Skeletal muscle satellite cell (primary cell): Measurements from ENCODE around the gene COQ8A.

Source experiments
- H3K27me3 ChIP-seq: 2 replicates; pipeline ENCODE4 v1.7.0; 2013; ENCODE audit warnings: low read length; ENCODE audit not compliant: control insufficient read depth, insufficient read depth
- H3K36me3 ChIP-seq: 2 replicates; pipeline ENCODE4 v1.7.0; 2013; ENCODE audit warnings: mild to moderate bottlenecking, control low read depth, low read length; ENCODE audit not compliant: insufficient read depth
- H3K4me1 ChIP-seq: 2 replicates; pipeline ENCODE4 v1.7.0; 2013; ENCODE audit warnings: low read length; ENCODE audit not compliant: control insufficient read depth, insufficient read depth
- H3K4me2 ChIP-seq: 2 replicates; pipeline ENCODE4 v1.7.0; 2013; ENCODE audit warnings: mild to moderate bottlenecking, low read length
- H3K4me3 ChIP-seq: 2 replicates; pipeline ENCODE4 v1.7.0; 2013; ENCODE audit warnings: low read length
- H3K9ac ChIP-seq: 2 replicates; pipeline ENCODE4 v1.7.0; 2013; ENCODE audit warnings: mild to moderate bottlenecking, low read depth, low read length, moderate library complexity
- H3K9me3 ChIP-seq: replicated peaks from 2 replicates; pipeline ENCODE4 v1.7.0; 2013; ENCODE audit warnings: mild to moderate bottlenecking, control low read depth, low read length

Gene COQ8A

GRCh38 chr1:226903819-226904716 is 36.0 kb upstream of the COQ8A start:
- no peaks in the 10 kb centered on the region for H3K9me3 ChIP-seq
- H3K4me3 ChIP-seq, result no peak overlapping the region
- no peak overlapping the region for H3K4me2 ChIP-seq
- no peaks in the 10 kb centered on the region for H3K36me3 ChIP-seq
- no peaks in the 10 kb centered on the region for H3K27me3 ChIP-seq
- peaks cover 6% of the 10 kb centered on the region for H3K4me1 ChIP-seq
- H3K9ac ChIP-seq, result no peak overlapping the region

GRCh38 chr1:226904772-226905171 is 35.3 kb upstream of the COQ8A start:
- Histone ChIP-seq H3K4me3 (no peak overlapping the region), H3K36me3 (no peaks in the 10 kb centered on the region), H3K27me3 (no peaks in the 10 kb centered on the region), H3K9me3 (no peaks in the 10 kb centered on the region), H3K9ac (no peak overlapping the region), H3K4me1 (peaks cover 6% of the 10 kb centered on the region), H3K4me2 (no peak overlapping the region)

DNA sequence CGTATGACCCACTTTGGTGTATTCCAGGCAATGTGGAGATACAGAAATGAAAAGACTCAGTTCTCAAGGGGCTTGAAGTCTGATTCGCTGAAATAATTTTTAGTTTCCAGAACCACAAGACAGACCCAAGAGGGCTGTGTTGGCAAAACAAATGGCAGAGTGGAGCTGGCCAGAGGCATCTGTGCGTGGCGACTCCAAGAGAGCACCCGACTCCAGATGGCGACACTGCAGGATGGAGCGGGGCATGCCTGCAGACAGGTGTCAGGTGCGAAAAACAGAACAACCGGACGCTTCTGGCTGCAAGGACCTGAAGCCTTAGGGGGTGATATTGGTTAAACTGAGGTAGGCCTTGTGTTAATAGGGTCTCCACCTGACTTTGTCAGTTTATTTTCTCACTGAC is 31.7 kb upstream of the COQ8A start:
- Histone ChIP-seq H3K36me3 (no peaks in the 10 kb centered on the region), H3K9ac (no peak overlapping the region), H3K4me2 (no peak overlapping the region)

GRCh38 chr1:226908913-226909312 is 31.2 kb upstream of the COQ8A start:
- no peaks in the 10 kb centered on the region for H3K27me3 ChIP-seq
- H3K4me2 ChIP-seq, result no peak overlapping the region
- H3K9me3 ChIP-seq, result no peaks in the 10 kb centered on the region
- no peaks in the 10 kb centered on the region for H3K36me3 ChIP-seq
- peaks cover 4% of the 10 kb centered on the region for H3K4me1 ChIP-seq
- no peak overlapping the region for H3K9ac ChIP-seq
- H3K4me3 ChIP-seq, result no peak overlapping the region

More for the DNA sequence above, 31.7 kb upstream of the COQ8A start:
- H3K9me3 ChIP-seq, result no peaks in the 10 kb centered on the region
- H3K27me3 ChIP-seq, result no peaks in the 10 kb centered on the region
- H3K4me1 ChIP-seq, result peaks cover 6% of the 10 kb centered on the region
- H3K4me3 ChIP-seq, result no peak overlapping the region

GRCh38 chr1:226912587-226913176 is 27.4 kb upstream of the COQ8A start:
- Histone ChIP-seq H3K36me3 (no peaks in the 10 kb centered on the region), H3K27me3 (no peaks in the 10 kb centered on the region), H3K4me1 (no peaks in the 10 kb centered on the region), H3K9ac (no peak overlapping the region), H3K4me3 (no peak overlapping the region), H3K4me2 (no peak overlapping the region), H3K9me3 (no peaks in the 10 kb centered on the region)

GRCh38 chr1:226915672-226915995 is 24.5 kb upstream of the COQ8A start:
- Histone ChIP-seq H3K4me1 (no peaks in the 10 kb centered on the region), H3K9me3 (no peaks in the 10 kb centered on the region), H3K9ac (no peak overlapping the region), H3K4me2 (no peak overlapping the region), H3K36me3 (no peaks in the 10 kb centered on the region), H3K4me3 (no peak overlapping the region), H3K27me3 (no peaks in the 10 kb centered on the region)

DNA sequence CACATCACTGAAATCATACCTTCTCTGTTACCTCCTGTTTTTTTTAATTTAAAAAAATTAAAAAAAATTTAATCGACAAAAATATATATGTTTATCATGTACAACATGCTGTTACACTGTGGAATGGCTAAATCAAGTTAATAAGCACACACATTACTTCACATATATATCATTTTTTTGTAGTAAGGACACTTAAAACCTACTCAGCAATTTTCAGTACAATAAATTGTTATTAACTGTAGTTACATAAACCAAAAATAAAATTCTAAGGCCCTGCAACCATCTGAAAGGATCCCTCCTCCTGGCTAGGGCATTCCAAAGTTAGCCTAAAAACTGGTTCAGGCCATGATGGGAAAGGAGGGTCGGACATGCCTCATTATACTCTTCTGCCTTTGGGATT is 23.6 kb upstream of the COQ8A start:
- no peak overlapping the region for H3K4me3 ChIP-seq
- no peaks in the 10 kb centered on the region for H3K27me3 ChIP-seq
- H3K9ac ChIP-seq, result no peak overlapping the region
- no peaks in the 10 kb centered on the region for H3K4me1 ChIP-seq
- H3K36me3 ChIP-seq, result no peaks in the 10 kb centered on the region
- no peaks in the 10 kb centered on the region for H3K9me3 ChIP-seq
- H3K4me2 ChIP-seq, result no peak overlapping the region

DNA sequence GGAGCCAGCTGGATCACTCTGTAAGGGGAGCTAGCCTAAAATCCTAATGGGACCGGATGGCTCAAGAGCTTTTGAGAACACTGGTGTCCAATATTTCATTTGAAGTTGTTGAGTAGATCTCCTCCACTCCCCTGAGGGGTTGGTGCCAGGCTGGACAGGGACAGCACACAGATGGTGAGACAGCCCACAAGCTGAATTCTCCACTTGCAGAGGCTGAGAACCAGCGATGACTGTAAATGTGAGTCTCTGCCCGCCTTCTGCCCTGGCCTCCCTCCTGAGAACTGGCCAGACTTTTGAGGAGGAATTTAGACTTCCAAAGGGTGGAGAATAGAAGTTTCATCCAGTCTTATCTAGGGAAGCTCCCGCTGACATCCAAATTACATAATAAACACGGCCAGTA is 20.5 kb upstream of the COQ8A start:
- no peaks in the 10 kb centered on the region for H3K4me1 ChIP-seq
- H3K4me3 ChIP-seq, result no peak overlapping the region
- H3K27me3 ChIP-seq, result no peaks in the 10 kb centered on the region
- no peaks in the 10 kb centered on the region for H3K36me3 ChIP-seq
- no peak overlapping the region for H3K9ac ChIP-seq
- no peak overlapping the region for H3K4me2 ChIP-seq
- H3K9me3 ChIP-seq, result no peaks in the 10 kb centered on the region

GRCh38 chr1:226919995-226920394 is 20.1 kb upstream of the COQ8A start:
- Histone ChIP-seq H3K9ac (no peak overlapping the region), H3K4me1 (no peaks in the 10 kb centered on the region), H3K9me3 (no peaks in the 10 kb centered on the region), H3K27me3 (no peaks in the 10 kb centered on the region), H3K4me2 (no peak overlapping the region), H3K36me3 (no peaks in the 10 kb centered on the region), H3K4me3 (no peak overlapping the region)

DNA sequence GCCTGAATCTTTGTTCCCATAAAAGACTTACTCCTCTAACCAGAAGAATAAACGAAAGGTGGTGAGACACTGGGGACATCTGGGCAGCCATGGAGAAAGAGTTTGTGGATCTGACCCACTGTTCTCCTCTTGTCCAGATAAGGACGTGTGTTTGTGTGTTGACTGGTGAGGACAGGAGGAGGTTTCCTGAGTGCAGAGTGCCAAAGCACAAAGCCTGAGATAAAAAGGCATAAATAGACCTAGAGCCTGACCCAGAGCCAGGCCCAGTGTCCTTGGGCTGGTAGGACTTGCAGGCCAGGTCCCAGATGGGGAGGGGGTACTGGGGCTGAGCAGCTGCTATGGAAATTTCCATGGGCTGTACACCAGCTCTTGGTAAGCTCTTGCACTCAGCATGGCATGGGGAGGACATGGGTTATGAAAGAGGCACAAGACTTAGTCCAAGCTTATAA is 19.6 kb upstream of the COQ8A start:
- Histone ChIP-seq H3K4me3 (no peak overlapping the region), H3K4me1 (no peaks in the 10 kb centered on the region), H3K4me2 (no peak overlapping the region), H3K9me3 (no peaks in the 10 kb centered on the region), H3K27me3 (no peaks in the 10 kb centered on the region), H3K9ac (no peak overlapping the region), H3K36me3 (no peaks in the 10 kb centered on the region)

- H3K36me3 ChIP-seq, result no peaks in the 10 kb centered on the region
- no peak overlapping the region for H3K4me3 ChIP-seq
- H3K4me2 ChIP-seq, result no peak overlapping the region
- H3K27me3 ChIP-seq, result no peaks in the 10 kb centered on the region
- H3K9ac ChIP-seq, result no peak overlapping the region
- no peaks in the 10 kb centered on the region for H3K9me3 ChIP-seq
- no peaks in the 10 kb centered on the region for H3K4me1 ChIP-seq
Observed at GRCh38 chr1:226921504-226921903, 18.6 kb upstream of the COQ8A start.
